Endodermal cell (in vitro differentiated cells): ENCODE results near the gene PALLD. TPM values are rescaled to one million over a fixed set of nuclear protein-coding genes. Genes with fewer than 3 reads are reported as not detected.

Source experiments
- DNase-seq: peaks from one replicate; pipeline ENCODE4 v3.0.0-alpha.2; 2017
- H3K27ac ChIP-seq: 2 replicates; pipeline ENCODE4 v1.5.1; 2013; ENCODE audit warnings: mild to moderate bottlenecking, low read depth, low read length, moderate library complexity
- H3K27me3 ChIP-seq: 2 replicates; pipeline ENCODE4 v1.6.1; 2013; ENCODE audit warnings: mild to moderate bottlenecking, low read length, moderate library complexity; ENCODE audit not compliant: insufficient read depth, control insufficient read depth, poor library complexity, severe bottlenecking
- H3K36me3 ChIP-seq: 2 replicates; pipeline ENCODE4 v1.7.0; 2013; ENCODE audit warnings: mild to moderate bottlenecking, low read length, moderate library complexity; ENCODE audit not compliant: control insufficient read depth, insufficient read depth
- H3K4me1 ChIP-seq: one replicate; pipeline ENCODE4 v1.7.0; 2013; ENCODE audit warnings: low read length; ENCODE audit not compliant: control insufficient read depth, insufficient read depth
- H3K4me3 ChIP-seq: 2 replicates; pipeline ENCODE4 v1.5.1; 2013; ENCODE audit warnings: mild to moderate bottlenecking, low read length, moderate library complexity
- H3K9ac ChIP-seq: 2 replicates; pipeline ENCODE4 v1.6.1; 2013; ENCODE audit warnings: mild to moderate bottlenecking, low read length, moderate library complexity; ENCODE audit not compliant: poor library complexity, severe bottlenecking; ENCODE audit errors: extremely low read depth
- H3K9me3 ChIP-seq: 2 replicates; pipeline ENCODE4 v1.6.1; 2013; ENCODE audit warnings: mild to moderate bottlenecking, low read length, moderate library complexity; ENCODE audit not compliant: control insufficient read depth
- H3K27ac Mint-ChIP-seq: 2 replicates; pipeline ENCODE4 v1.8.0; 2020; ENCODE audit warnings: mixed read lengths
- H3K27me3 Mint-ChIP-seq: 2 replicates; pipeline ENCODE4 v1.8.0; 2021; ENCODE audit warnings: mild to moderate bottlenecking, mixed read lengths; ENCODE audit not compliant: insufficient read depth
- H3K36me3 Mint-ChIP-seq: 2 replicates; pipeline ENCODE4 v1.8.0; 2020; ENCODE audit warnings: low read depth, mixed read lengths
- H3K4me1 Mint-ChIP-seq: 2 replicates; pipeline ENCODE4 v1.8.0; 2020; ENCODE audit warnings: mixed read lengths
- H3K4me3 Mint-ChIP-seq: 2 replicates; pipeline ENCODE4 v1.8.0; 2020; ENCODE audit warnings: mild to moderate bottlenecking, moderate library complexity, mixed read lengths
- H3K9me3 Mint-ChIP-seq: 2 replicates; pipeline ENCODE4 v1.8.0; 2020; ENCODE audit warnings: mild to moderate bottlenecking, mixed read lengths
- CTCF ChIP-seq: fragments of 200-600 bp; sonication (generic); conservative IDR thresholded peaks from 2 replicates; pipeline ENCODE4 v1.5.0; 2021; ENCODE audit warnings: antibody characterized with exemption, mild to moderate bottlenecking
- WGBS, 2 experiments: methylation state at CpG; one replicate each; pipeline versions ENCODE4 v1.1.5 to v1.1.7; 2013; ENCODE audit warnings: missing lambda C conversion rate in 2 of 2, mixed read lengths in 1 of 2; ENCODE audit not compliant: insufficient coverage in 1 of 2, insufficient read length in 1 of 2; 5-methylcytosine and 5-hydroxymethylcytosine counted together
- total RNA-seq, 2 donors: library from RNA; stranded (reverse); fragmentation: NEBNext Ultra II Directional in 1 of 2; extraction: Animal tissue kit (Norgen Biotek cat#: 25700) in 1 of 2; gene quantifications; 2 replicates in 1 of 2; 3 replicates in 1 of 2; pipeline ENCODE4 v1.2.1, GENCODE V29; 2021

Gene PALLD
- total RNA-seq, 2 donors from 2014 or later = 51.8 to 86.7 TPM

- Histone ChIP-seq H3K9me3 (peaks cover 20% of the 10 kb centered on the region), H3K4me3 (no peak overlapping the region), H3K36me3 (no peaks in the 10 kb centered on the region), H3K4me1 (peaks cover 10% of the 10 kb centered on the region), H3K27ac (no peak overlapping the region), H3K27me3 (no peaks in the 10 kb centered on the region), H3K9ac (no peak overlapping the region)
- WGBS, 2 experiments = 88 to 93% methylated on average over 1 to 5 of the region's 5 CpGs
- Mint-ChIP-seq H3K27ac (no peak overlapping the region), H3K36me3 (no peaks in the 10 kb centered on the region), H3K4me3 (no peak overlapping the region), H3K27me3 (no peaks in the 10 kb centered on the region), H3K9me3 (peaks cover 23% of the 10 kb centered on the region), H3K4me1 (peaks cover 7% of the 10 kb centered on the region)
- no peak for TF ChIP-seq CTCF
- DNase-seq = no peak
Measured at GRCh38 chr4:168577624-168578023, 80.8 kb downstream of the PALLD start.

GRCh38 chr4:168580228-168580627, 83.4 kb downstream of the PALLD start:
- WGBS, 2 experiments = 100% methylated on average over 1 of the region's 2 CpGs; no CpG with 5 or more reads in 1 of the 2 experiments
- no peaks in the 10 kb centered on the region for H3K4me1 Mint-ChIP-seq
- Histone ChIP-seq H3K9me3 (peaks cover 20% of the 10 kb centered on the region), H3K9ac (no peak overlapping the region), H3K4me1 (no peaks in the 10 kb centered on the region), H3K36me3 (no peaks in the 10 kb centered on the region), H3K4me3 (no peak overlapping the region), H3K27me3 (no peaks in the 10 kb centered on the region), H3K27ac (no peak overlapping the region)
- no peaks in the 10 kb centered on the region for H3K36me3 Mint-ChIP-seq
- no peaks in the 10 kb centered on the region for H3K27me3 Mint-ChIP-seq
- H3K9me3 Mint-ChIP-seq = peaks cover 19% of the 10 kb centered on the region
- no peak overlapping the region for H3K4me3 Mint-ChIP-seq
- no peak overlapping the region for H3K27ac Mint-ChIP-seq
- DNase-seq = no peak
- TF ChIP-seq CTCF = no peak

DNA sequence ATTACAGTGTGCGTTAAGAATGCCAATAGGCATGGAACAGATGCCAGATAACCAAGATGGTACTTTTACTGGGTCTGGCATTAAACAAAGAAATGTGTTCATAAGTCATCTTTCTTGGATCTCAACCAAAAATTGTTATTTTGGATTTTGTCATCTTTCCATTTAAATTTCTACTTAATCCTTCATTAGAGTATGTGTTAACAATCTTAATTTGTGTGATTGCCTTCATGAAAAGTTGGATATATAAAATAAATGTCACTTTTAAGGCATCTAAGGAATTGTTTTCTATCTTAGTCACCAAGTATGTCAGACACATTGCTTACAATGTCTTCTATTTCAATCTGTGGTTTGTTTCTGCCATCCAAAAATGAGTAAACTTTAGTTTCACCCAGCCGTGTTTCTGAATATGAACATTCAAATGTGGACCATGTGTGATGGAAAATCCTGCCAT, 87.5 kb downstream of the PALLD start:
- no peaks in the 10 kb centered on the region for H3K27me3 Mint-ChIP-seq
- H3K4me3 ChIP-seq = no peak overlapping the region
- peaks cover 15% of the 10 kb centered on the region for H3K4me1 Mint-ChIP-seq
- H3K36me3 Mint-ChIP-seq = no peaks in the 10 kb centered on the region
- H3K4me1 ChIP-seq = peaks cover 6% of the 10 kb centered on the region
- TF ChIP-seq CTCF = no peak
- no peaks in the 10 kb centered on the region for H3K27me3 ChIP-seq
- peaks cover 15% of the 10 kb centered on the region for H3K9me3 Mint-ChIP-seq
- H3K4me3 Mint-ChIP-seq = no peak overlapping the region
- no peak overlapping the region for H3K27ac ChIP-seq
- no peak for DNase-seq
- H3K27ac Mint-ChIP-seq = no peak overlapping the region
- H3K9ac ChIP-seq = no peak overlapping the region
- WGBS, 2 experiments = 98% methylated on average over 2 of the region's 2 CpGs; no CpG with 5 or more reads in 1 of the 2 experiments
- peaks cover 13% of the 10 kb centered on the region for H3K9me3 ChIP-seq
- H3K36me3 ChIP-seq = no peaks in the 10 kb centered on the region
